ENCODE results near the gene SFXN1.
"Not testable (repeated sequence)": the region's sequence is repeated elsewhere in the genome, so short reads cannot be mapped to it uniquely, and the experiment has no call there.

The SFXN1 gene

DNA sequence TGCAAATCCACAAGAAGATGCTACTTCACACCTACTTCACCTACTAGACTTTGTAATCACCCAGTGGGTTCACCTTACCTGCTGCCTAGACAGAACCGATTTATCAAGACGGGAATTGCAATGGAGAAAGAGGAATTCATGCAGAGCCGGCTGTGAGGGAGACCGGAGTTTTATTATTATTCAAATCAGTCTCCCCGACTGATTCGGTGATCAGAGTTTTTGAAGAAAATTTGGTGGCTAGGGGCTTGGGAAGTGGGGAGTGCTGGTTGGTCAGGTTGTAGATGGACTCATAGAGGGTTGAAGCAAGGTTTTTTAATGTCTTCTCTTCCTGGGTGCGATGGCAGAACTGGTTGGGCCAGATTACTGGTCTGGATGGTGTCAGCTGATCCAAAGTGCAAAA is 23.4 kb downstream of the SFXN1 start:
- no peak for DNase-seq

GRCh38 chr5:175507671-175508070 is 29.3 kb downstream of the SFXN1 start:
- DNase-seq, result not testable (repeated sequence)

GRCh38 chr5:175508896-175509295 is 30.5 kb downstream of the SFXN1 start:
- DNase-seq, result no peak

- DNase-seq, result no peak
Observed at GRCh38 chr5:175513297-175513696, 34.9 kb downstream of the SFXN1 start.

DNA sequence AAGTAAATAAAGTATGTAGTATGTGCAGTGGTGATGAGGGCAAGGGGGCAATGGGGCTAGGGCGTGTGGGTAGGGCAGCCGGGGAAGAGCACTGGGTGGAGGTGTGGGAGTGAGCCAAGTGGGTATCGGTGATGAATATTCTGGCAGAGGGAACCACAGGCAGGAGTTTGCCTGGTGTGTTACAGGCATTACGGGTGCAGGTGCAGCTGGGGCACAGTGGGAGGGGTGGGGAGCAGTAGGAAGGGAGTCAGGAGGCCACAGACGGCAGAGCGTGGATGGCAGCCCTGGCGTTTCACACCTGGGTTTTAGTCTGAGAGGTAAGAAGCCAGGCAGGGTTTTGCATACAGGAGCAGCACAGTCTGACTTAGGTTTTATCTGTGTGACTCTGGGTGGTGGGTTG is 35.4 kb downstream of the SFXN1 start:
- DNase-seq, result no peak

DNA sequence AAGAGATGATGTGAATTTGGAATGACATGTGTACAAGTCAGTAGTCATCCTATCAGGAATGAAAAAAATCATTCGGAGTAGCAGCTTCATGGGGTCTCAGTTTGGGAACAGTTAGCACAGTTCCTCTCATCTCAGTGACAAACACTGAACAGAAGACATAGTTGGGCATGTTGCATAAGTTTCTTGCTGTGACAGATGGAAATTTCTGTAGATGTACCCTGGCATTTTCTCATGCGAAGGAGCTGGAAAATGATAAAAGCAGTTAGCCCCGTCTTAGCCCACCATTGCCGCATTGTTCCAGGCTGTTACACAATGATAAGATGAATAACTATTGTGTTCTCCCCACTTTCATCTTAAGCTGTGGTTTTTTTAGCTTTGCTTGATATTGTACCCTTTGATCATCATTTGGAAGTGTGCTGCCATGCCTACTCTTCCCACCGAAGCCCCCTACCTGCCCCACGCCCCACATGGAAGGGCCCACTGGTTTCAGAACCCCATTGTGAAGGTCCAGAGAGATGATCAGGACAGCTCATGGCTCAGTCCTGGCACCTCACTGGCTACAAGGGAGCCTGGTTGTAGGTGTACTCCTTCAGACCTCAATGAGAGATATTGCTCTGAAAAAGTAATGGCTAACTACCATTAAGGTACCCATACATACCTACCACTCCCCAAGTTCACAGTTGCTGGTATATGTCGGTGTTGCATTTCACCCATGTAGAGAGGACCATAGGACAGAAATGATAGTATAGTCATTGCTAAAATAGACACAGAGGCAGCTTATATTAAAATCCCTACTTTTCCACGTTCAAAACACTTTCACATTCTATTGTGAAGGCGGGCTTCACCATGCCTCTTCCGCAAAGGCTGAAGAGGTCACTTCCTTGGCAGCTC is 38.8 kb downstream of the SFXN1 start:
- DNase-seq, result no peak

DNA sequence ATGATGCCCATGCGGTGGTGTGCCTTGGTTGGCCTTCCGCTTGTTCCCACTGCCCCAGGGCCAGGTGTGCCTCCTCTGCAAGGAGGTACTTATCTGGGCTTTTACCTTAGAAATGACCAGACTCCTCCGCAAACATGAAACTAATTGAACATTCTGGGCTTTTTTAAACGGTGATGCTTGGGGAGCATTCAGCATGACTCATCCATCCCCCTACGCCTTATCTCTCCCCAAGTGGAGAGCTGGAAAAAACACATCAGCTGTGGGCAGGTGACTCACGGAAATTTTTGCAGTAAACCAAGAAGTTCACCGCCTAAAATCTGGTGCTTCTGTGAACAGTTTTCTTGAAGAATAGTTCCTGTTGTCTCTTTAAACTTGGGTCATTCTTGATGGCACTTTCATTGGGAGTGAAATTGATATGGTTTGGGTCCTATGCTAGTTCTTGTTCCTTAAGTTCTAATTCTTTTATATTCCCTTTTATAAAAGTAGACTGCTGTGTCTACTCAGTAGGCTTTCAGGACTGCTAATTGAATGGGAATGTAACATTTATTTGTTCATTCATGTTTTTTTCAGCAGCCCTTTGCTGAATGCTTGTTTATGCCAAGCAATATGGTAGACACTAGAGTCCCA is 39.6 kb downstream of the SFXN1 start:
- DNase-seq, result no peak

- no peak for DNase-seq
Observed at GRCh38 chr5:175519006-175519405, 40.6 kb downstream of the SFXN1 start.

- DNase-seq, result no peak
Observed at GRCh38 chr5:175520321-175520720, 42.0 kb downstream of the SFXN1 start.

GRCh38 chr5:175520873-175521272 is 42.5 kb downstream of the SFXN1 start:
- no peak for DNase-seq

DNA sequence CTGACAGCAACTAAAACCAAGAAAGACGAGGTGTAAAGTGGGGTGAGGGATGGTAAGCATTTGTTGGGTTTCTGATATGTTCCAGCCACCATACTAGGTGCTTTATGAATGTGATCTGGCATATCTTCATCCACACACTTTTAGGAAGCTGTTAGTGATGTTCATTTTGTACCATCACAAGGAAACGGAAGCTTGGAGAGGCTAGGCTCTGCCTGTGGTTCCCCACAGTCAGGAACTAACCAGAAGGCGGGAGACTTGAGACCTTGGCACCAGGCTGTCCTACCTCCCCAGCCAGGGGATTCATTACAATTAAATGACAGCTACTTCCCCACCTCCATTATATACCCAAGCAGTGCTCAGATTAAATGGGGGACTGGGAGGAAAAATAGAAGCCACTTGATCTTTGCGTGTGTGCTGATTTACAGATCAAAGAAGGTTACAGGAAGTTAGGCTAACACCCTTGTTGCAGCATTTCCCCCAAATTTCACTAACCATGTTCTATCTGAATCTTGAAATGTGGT is 43.0 kb downstream of the SFXN1 start:
- DNase-seq, result no peak

- no peak for DNase-seq
Observed at GRCh38 chr5:175523292-175523691, 44.9 kb downstream of the SFXN1 start.

- DNase-seq, result no peak
Observed at GRCh38 chr5:175524211-175524610, 45.9 kb downstream of the SFXN1 start.

DNA sequence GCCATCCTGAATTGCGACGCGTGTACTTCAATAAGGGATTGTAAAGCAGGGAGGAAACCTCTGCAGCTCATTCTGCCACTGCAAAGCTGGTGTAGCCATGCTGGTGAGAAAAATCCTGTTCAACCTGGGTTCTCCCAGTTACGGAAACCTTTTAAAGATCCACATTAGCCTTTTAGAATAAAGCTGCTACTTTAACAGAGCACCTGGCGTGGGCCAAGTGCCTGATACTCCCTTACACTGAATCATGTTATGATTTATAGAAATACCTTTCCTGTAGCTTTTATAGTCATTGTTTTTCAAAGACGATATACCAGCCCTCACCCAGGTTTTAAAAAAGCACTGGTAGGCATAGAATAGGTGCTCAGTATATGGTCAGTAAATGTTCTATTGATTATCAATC is 48.3 kb downstream of the SFXN1 start:
- no peak for DNase-seq

GRCh38 chr5:175531361-175531760 is 53.0 kb downstream of the SFXN1 start:
- no peak for DNase-seq

DNA sequence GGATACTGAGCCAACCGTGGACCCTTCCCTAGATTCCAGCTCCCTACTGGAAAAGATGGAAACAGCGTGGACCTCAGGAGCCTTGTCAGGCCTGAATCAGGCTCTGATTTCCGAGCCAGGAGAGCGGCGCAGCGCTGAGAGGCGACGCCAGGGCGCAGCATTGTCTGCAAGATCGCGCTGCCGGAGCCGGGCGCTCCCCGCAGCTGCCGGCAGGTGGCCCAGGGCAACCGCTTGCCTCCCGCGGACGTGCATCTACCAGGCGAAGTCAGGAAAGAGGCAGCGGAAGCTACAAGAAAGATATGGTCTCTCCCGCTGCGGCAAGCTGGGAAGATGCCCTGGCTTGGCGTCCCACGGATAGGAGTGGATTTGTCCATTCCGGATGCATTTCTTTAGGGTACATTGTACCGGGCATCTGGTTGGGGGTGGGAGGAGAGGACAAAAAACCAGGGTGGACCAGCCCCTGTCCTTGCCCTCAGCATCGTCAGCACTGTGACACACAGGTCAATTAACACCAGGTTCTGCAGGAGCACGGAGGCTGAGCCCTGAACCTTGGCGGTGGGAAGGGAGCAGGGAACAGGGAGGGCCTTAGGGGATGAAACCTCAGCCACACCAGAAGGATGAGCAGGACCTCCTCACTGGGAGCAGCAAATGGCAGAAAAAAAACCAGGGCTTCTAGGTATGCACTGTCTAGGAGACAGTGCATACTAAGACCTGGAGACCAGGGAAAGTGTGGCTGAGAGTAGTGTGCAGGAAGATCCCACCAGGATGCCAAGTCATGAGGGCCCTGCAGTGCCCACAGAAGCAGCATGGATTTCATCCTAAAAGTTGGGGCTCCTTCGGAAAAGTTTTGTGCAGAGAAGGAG is 55.9 kb downstream of the SFXN1 start:
- DNase-seq, result peak; percentile 69

- not testable (repeated sequence) for DNase-seq
Observed at GRCh38 chr5:175535331-175535730, 57.0 kb downstream of the SFXN1 start.

- DNase-seq, result no peak
Observed at GRCh38 chr5:175535796-175536195, 57.4 kb downstream of the SFXN1 start.

DNA sequence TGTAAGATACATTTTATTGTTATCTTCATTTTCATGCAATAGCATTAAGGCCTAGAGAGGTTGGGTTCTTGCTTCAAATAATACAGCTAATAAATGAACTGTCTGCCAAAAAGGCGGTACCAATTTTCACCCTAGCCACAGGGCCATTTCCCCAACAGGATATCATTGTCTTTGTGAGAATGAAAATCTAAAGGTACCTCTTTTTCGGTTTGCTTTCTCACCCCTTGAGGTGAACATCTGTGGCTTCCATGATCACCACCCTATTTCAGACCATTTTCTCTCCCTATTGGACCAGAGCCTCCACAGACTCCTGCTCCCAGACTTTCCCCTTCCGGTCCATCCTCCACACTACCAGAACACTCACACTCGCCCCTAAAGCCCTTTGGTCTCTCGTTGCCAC is 60.2 kb downstream of the SFXN1 start:
- DNase-seq, result no peak

- no peak for DNase-seq
Observed at GRCh38 chr5:175539936-175540335, 61.6 kb downstream of the SFXN1 start.

DNA sequence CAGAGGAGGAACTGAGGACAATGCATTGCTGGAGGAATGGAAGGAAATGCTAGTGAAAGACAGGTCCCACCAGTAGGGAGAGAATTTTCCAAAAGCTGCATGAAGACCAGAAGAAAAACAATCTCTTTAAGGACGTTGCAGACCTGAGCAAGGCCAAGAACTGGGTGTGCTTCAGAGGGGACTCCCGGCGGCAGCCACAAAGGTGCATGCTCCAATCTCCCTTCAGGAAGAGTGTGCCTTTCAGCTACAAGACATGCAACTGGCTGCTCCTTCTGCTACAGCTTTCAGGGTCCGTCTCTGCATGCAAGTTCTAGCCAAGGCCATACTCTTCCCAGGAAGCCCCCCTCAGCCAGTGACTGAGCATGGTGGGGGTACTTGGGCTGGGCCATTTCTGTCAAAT is 62.9 kb downstream of the SFXN1 start:
- no peak for DNase-seq

GRCh38 chr5:175542232-175542965 is 64.0 kb downstream of the SFXN1 start:
- no peak for DNase-seq

DNA sequence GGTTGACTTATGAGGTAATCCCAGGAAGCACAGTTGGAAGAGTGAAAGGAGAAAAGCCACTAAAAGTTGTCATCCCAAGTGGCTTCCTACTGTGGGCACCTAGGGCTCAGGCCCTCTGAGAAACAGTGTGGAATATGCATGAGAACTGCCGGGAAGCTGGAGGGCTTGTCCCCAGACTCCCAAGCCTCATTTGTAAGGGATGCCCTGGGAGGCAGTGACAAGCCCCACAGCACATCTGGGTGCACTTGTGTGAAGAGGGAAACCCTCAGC is 64.5 kb downstream of the SFXN1 start:
- DNase-seq, result no peak

Data from NCI-H1105 (cell line).